ENCODE measurements around the gene TNXB.

Gene TNXB

GRCh38 chr6:32137454-32137853 lies 28.3 kb upstream of the TNXB start:
- no peak for DNase-seq

GRCh38 chr6:32133786-32134185 lies 24.6 kb upstream of the TNXB start:
- DNase-seq: no peak

DNA sequence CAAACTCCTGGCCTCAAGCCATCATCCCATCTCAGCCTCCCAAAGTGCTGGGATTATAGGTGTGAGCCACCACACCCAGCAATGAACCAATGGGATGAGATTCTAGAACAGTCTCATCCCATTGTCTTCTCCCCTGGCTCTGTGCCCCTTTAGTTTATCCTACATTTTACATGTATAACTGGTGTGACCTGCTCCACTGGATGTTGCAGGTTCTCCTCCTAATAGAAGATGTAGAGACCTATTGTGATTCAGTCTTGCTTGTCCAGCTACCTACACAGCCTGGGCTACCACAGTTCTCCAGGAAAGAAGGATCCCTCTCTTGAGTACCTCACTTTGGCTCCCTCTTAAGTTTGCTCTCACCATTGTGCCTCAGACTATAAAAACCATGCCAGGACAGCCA lies 23.0 kb upstream of the TNXB start:
- no peak for DNase-seq

DNA sequence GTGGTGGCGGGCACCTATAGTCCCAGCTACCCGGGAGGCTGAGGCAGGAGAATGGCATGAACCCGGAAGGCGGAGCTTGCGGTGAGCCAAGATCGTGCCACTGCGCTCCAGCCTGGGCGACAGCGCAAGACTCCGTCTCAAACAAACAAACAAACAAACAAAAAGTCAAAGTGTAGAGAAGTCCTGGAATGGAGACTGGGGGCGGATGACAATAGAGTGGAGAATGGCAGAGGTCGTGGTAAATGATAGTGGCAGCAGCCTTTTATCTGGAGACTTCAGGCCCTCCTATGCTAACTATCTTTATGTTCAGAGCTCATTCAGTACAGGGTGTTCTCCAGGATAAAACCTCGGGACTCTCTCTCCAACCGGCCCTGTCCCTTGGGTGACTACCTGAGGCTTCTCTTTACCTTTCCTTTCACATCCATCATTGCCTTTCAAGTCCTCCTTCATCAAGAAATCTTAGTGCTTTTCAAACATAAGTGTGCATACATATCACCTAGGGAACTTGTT lies 22.4 kb upstream of the TNXB start:
- DNase-seq: no peak

GRCh38 chr6:32129297-32130088 lies 20.4 kb upstream of the TNXB start:
- peak; percentile 59 for DNase-seq

GRCh38 chr6:32128751-32129296 lies 19.7 kb upstream of the TNXB start:
- DNase-seq: peak; percentile 56

DNA sequence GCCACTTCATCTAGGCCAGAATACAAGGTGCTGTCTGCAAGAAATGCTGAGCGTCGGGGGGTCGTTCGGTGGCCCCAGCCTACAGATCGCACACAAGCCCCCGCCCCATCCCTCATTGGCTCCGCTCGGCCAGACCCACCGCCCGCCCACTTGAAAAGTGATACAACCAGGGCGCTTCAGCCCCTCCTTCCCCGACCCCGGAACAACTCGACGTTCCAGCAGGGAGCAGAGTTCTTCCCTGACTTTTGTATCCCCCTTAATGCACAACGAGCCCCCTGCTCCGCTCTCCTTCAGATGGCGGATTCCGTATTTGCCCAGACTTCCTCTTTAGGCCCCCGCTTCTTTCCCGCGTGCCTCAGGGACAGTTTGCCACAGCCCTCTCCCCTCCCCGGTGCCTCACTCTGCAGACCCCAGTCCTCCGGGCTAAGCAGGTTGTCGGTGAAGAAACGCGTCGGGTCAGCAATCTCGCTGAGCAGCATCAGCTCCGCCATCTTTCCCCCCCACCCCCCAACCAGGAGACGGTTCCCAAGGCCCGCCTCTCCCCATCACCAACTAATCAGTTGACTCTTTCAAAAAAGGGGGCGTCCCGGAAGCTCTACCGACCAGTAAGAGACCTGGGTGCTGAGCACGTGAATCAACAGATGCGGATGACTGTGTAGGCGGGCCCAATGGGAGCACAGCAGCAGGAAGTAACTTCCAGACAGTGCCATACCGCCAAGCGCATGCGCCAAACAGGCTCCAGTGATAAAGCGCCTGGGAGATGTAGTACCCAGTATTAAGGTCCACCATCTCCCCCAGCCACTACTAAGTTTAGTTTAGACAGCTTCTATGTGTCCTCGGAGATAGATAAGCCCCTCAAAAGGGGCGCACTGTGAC lies 18.8 kb upstream of the TNXB start, which contains the start of gene ATF6B:
Gene ATF6B, minus strand, starts transcription at position 530 of the 876 bp plus-strand sequence. Its CDS starts 39 bp downstream, at position 491.
- peak; percentile 93 for DNase-seq

DNA sequence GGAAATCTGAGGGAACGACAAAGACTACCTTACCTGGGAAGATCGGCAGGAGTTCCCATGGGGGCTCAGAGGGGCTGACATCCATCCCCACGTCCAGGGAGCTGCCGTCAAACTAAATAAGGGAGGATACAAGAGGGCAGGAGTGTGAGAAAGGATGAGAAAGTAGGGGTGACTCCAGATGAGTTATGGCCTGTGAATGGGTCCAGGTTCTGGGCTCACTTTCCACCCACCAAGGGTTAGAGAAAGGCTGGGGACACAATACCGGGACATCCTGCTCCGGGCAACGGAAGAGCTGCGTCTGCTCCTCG lies 18.2 kb upstream of the TNXB start:
- peak; percentile 56 for DNase-seq

DNA sequence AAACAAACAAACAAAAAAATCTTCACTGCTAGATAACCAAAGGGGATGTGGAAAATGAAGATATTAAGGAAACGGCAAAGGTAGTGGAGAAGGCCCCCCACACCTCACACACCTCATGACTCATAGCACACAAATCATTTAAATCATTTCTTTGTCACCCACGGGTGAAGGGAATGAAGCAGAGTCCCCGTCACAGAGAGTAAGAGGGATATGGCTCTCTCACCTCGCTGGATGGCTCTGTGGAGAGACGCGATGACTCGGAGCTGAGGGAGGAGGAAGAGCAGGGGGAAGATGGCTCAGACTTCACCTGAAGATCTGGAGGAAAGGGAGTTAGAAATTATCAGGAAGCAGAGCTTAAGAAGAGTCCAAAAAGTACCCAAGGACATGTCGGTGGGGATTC lies 17.7 kb upstream of the TNXB start:
- DNase-seq: no peak

DNA sequence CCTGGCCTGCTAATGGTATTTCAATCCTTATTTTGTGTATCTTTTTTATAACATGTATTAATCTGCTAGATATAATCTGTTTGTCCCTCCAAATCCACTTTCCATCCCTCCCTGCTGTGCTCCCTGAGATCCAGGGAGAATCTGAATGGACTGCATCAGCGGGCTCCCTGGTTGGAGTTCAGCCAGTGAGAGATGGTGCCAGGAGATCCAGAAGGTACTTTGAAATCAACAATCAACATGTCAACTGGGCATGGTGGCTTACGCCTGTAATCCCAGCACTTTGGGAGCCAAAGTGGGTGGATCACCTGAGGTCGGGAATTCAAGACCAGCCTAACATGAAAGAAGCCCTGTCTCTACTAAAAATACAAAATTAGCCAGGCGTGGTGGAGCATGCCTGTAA lies 14.5 kb upstream of the TNXB start:
- no peak for DNase-seq

DNA sequence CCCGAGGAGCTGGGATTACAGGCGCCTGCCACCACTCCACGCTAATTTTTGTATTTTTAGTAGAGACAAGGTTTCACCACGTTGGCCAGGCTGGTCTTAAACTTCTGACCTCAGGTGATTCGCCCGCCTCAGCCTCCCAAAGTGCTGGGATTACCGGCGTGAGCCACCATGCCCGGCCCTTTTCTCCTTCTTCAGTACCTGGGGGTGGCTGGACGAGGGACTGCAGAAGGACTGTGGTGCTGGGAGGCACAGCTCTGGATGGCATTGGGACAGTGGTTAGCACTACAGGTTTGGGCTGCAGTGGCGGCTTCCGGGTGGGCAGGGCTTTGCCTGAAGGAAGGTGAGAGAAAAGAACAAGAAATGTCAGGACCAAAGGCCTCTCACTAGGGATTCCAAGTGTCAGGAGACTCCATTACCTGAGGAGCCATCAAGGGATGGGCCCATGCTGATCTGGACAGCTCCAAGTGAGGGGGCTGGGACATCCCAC lies 11.5 kb upstream of the TNXB start:
- DNase-seq: no peak

- DNase-seq: peak; percentile 83
Observed at GRCh38 chr6:32118782-32119628, 9.9 kb upstream of the TNXB start.

GRCh38 chr6:32117461-32117860 lies 8.3 kb upstream of the TNXB start:
- DNase-seq: no peak

DNA sequence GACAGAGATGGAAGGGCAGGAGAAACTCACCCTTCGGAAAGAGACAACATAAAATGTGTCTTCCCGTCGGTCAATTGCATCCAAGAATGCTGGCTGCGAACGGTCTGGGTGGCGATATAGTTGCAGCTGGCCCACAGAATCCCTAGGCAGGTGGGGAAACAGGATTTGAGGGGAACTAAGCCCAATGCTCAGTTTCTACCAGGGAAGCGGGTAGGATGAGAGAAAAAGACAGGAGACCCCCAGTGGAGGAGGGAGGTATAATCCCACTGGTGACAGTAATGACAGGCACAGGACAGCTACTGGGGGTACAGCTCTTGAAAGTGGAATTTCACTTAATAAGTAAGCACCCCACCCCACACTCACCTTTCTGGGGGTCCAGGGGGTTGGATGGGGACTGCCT lies 7.5 kb upstream of the TNXB start:
- DNase-seq: no peak

DNA sequence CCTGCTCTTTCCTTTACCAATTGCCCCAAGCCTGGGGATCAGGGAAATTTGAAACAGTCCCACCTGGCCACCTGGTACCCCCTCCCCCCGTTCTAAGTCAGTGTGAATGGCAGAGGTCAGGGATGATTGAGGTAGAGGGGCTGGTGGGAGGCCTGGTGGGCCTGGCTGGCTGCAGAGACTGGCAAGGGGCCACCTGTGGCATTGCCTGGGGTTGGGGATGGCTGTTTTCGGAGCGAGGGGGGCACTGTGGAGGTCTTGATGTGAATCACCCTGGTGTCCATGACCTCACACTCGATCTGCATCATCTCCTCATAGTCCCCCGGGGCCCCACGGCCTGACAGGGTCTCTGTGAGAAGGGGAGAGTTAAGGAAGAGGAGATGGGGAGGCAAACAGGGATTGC lies 6.5 kb upstream of the TNXB start:
- DNase-seq: no peak

- no peak for DNase-seq
Observed at GRCh38 chr6:32114796-32115195, 5.7 kb upstream of the TNXB start.

GRCh38 chr6:32113386-32114352 lies 4.5 kb upstream of the TNXB start:
- no peak for DNase-seq

DNA sequence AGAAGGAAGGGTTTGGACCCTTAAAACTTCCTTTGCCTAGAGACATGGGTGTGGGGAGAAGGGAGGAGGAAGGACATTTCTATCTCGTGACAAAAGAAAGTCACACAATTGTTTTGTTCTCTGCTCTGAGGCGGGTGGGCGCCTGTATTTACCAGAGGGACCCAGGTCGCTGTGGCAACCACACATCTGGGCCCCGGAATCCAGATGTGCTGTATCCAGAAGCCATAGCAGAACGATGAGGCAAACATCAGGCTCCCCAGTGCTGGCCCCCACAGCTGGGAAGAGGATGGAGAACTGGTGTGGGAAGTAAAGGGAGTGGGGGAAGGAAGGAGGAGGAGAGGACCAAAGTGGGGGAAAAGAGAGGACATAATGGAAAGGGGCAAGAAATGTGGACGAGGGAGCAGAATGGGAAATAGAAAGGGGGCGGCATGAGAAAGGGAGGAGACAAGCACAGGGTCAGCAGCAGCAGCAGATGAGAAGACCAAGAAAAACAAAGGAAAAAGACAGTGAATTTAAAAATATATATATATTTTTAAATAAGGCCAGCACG lies 3.4 kb upstream of the TNXB start:
- DNase-seq: no peak

GRCh38 chr6:32111424-32112066 lies 2.4 kb upstream of the TNXB start:
- no peak for DNase-seq

- DNase-seq: no peak
Observed at GRCh38 chr6:32110632-32111031, 1.5 kb upstream of the TNXB start.

DNA sequence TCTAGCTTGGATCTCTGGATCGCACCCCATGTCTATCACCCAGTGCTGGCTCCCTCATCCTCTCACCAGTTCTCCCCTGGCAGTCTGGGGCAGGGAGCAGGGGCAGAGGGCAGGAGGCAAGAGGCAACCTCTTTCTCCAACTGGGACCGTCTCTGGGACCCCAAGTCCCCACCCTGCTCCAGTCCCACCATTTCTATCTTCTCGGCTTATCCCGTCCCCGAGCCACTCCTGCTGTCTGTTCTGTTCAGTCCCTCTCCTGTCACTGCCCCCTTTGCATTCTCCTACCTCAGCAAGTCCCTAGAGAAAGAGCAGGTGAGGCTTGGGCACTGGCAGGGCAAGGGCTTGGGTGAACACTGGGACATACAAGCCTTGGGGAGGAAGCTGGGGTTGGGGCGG lies 625 bp upstream of the TNXB start:
- no peak for DNase-seq
